Cerebellar cortex (tissue), 1 donor: ENCODE measurements around the gene TMEM250.
"Not testable (repeated sequence)": the region's sequence is repeated elsewhere in the genome, so short reads cannot be mapped to it uniquely, and the experiment has no call there.

ENCODE experiments used
- DNase-seq: peaks from one replicate; pipeline ENCODE4 v3.0.0-alpha.2; 2015; ENCODE audit warnings: low spot score

The TMEM250 gene

GRCh38 chr9:136111190-136111589 lies 7.5 kb downstream of the TMEM250 start:
- DNase-seq = peak; percentile 7

- peak; percentile 21 for DNase-seq
Measured at GRCh38 chr9:136110082-136111061, 8.3 kb downstream of the TMEM250 start.

- DNase-seq = peak; percentile 28
Measured at GRCh38 chr9:136109351-136110081, 9.2 kb downstream of the TMEM250 start.

GRCh38 chr9:136108648-136109266 lies 9.9 kb downstream of the TMEM250 start:
- no peak for DNase-seq

- no peak for DNase-seq
Measured at GRCh38 chr9:136107953-136108647, 10.6 kb downstream of the TMEM250 start.

GRCh38 chr9:136107155-136107952 lies 11.3 kb downstream of the TMEM250 start:
- DNase-seq = no peak

GRCh38 chr9:136105398-136106135 lies 13.1 kb downstream of the TMEM250 start:
- DNase-seq = no peak

GRCh38 chr9:136104916-136105315 lies 13.8 kb downstream of the TMEM250 start:
- no peak for DNase-seq

- no peak for DNase-seq
Measured at GRCh38 chr9:136104488-136104800, 14.2 kb downstream of the TMEM250 start.

- DNase-seq = no peak
Measured at GRCh38 chr9:136103651-136104487, 14.8 kb downstream of the TMEM250 start.

GRCh38 chr9:136101615-136102074 lies 17.0 kb downstream of the TMEM250 start:
- not testable (repeated sequence) for DNase-seq

GRCh38 chr9:136100700-136101614 lies 17.7 kb downstream of the TMEM250 start:
- DNase-seq = no peak

GRCh38 chr9:136099542-136099941 lies 19.1 kb downstream of the TMEM250 start:
- no peak for DNase-seq

- no peak for DNase-seq
Measured at GRCh38 chr9:136098844-136099243, 19.8 kb downstream of the TMEM250 start.

- DNase-seq = no peak
Measured at GRCh38 chr9:136098210-136098609, 20.5 kb downstream of the TMEM250 start.

- no peak for DNase-seq
Measured at GRCh38 chr9:136096505-136097001, 22.1 kb downstream of the TMEM250 start.

GRCh38 chr9:136095070-136096058 lies 23.3 kb downstream of the TMEM250 start, which contains the start of gene NACC2:
Gene NACC2 (minus strand): TSS chr9:136095289. CDS start chr9:136050521, 44,768 bp downstream.
- no peak for DNase-seq
